ENCODE measurements around the gene IL17C.
"Not testable (repeated sequence)": the region's sequence is repeated elsewhere in the genome, so short reads cannot be mapped to it uniquely, and the experiment has no call there.

The IL17C gene

DNA sequence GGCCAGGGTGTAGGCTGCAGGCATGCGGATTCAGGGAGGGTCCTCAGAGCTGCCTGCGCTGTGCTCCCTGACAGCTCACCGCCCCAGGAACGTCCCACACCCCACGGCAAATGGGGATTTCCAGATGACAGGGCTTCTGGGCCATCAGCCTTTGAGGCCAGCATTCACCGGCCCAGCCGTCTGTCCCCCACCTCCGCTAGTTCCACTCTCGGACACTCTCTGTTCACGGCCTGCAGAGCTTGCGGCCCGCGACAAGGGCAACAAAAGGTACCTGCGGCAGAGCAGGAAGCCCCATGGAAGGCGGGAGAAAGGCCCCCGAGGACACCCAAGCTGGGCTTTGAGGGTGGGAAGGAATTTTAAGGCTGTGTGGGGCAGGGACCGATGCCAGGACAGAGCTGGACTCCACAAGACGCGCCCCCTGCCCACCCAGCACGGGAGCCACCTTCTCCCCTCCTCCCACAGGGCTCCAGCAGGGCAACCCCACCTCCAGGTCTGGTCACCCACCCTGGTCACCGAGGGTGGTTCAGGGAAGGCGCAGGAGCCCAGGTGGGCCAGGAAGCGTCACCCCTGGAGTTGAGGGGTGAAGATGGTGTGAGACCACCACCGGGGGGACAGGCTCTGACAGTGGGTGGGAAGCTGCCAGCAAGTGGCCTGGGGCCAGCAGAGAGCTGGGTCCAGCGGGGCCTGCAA lies 18.1 kb downstream of the IL17C start:
- no peak overlapping the region for H3K4me3 ChIP-seq (ENCODE audit: low read depth, low read length)

DNA sequence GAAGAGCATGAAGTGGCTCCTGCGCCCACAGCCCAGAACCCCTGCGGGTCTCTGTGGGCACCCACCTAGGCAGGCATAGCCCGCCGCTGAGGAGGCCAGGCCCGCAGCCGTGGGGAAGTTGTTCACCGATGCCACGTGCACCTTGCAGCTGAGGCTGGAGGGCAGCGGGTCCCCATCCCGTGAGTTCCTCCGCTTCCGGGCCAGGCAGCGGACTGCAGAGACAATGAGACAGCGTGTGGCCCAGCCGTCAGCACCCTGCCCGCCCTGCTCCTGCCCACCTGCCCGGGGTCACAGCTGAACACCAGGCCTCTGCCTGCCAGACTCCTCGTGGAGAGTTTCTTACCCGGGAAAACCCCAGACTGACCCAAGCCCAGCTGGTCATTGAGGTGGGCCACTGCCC lies 19.0 kb downstream of the IL17C start:
- no peak overlapping the region for H3K4me3 ChIP-seq (ENCODE audit: low read depth, low read length)

DNA sequence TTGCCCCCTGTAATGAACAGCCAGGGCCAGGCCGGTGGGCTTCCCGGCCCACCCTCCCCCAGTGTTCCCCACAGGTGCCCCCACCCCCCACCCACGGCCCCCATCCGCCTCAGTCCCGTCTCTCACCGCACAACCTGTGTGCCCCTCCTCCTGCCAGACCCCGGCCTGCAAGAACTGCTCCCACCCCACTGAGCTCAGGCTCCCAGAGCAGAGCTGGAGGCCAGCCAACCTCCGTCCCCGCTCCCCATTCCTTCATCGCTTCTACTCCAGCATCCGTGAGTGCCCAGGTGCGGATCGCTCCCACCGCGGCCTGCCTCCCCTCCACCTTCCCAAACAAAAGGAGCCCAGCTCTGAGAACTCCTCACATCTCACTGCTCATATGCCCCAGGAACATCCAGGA lies 20.3 kb downstream of the IL17C start:
- no peak overlapping the region for H3K4me3 ChIP-seq (ENCODE audit: low read depth, low read length)

GRCh38 chr16:88659160-88659559 lies 20.8 kb downstream of the IL17C start:
- H3K4me3 ChIP-seq (ENCODE audit: low read depth, low read length): no peak overlapping the region

- H3K4me3 ChIP-seq (ENCODE audit: low read depth, low read length): no peak overlapping the region
Observed at GRCh38 chr16:88661468-88661867, 23.1 kb downstream of the IL17C start.

DNA sequence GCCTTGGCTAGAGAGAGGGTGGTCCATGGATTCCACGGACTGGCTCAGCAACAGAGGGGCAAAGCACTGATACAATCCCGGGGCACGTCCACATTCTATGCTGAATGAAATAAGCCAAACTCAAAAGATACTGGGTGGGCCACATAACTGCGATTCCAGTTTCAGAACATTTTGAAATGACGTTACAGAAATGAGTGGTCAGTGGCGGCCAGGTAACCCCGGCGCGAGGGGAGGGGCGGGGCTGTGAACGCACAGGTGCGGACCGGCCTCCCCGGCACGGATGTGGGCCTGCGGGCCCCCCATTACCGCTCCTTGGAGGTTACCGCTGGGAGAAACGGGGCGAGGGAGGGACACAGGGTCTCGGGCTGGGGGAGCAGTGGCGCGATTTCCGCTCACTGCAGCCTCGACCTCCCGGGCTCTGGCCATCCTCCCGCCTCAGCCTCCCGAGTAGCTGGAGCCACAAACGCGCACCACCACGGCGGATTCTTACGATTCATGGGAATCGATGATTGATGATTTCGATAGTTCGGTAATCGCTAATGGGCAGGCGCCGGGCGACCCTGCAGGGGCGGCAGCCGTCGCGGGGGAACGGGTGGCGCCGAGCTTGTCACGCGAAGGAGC lies 24.0 kb downstream of the IL17C start:
- H3K4me3 ChIP-seq (ENCODE audit: low read depth, low read length): peak overlapping the region; percentile 68

GRCh38 chr16:88662843-88663606 lies 24.7 kb downstream of the IL17C start, which contains the start of gene MVD:
Gene MVD, minus strand, starts transcription at chr16:88663091. Its CDS starts 11 bp downstream, at chr16:88663080.
- peak within 1 kb of the TSS; percentile 68 for H3K4me3 ChIP-seq (ENCODE audit: low read depth, low read length)

GRCh38 chr16:88665148-88665547 lies 26.8 kb downstream of the IL17C start:
- no peak overlapping the region for H3K4me3 ChIP-seq (ENCODE audit: low read depth, low read length)

DNA sequence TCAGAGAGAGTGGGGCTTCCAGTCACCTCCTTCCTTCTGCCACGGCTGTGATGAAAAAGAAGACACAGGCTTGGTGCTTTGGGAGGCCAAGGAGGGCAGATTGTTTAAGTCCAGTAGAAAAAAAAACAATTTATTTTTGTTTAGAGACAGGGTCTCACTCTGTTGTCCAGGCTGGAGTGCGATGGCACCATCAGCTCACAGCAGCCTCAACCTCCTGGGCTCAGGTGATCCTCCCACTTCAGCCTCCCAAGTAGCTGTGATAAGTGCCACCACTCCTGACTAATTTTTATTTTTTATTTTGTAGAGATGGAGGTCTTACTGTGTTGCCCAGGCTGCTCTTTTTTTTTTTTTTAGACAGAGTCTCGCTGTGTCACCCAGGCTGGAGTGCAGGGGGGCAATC lies 27.2 kb downstream of the IL17C start:
- H3K4me3 ChIP-seq (ENCODE audit: low read depth, low read length): no peak overlapping the region

DNA sequence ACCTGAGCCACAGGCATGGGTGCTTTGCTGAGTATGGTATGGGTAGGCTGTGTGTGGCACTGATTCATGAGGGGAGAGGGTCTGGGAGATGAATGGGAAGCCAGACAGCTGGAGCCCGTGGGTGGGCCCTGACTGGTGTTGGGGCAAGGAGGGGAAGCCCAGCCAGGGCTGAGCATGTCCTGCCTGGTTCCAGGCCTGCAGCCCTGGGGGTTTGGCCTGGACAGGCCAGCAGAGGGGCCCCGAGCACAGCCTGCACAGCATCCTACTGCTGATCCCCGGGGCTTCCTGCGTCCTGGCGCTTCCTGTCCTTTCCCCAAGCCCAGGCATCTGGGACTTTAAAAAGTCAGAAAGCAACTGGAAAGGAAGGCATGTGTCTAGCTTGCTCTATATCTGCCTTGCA lies 29.1 kb downstream of the IL17C start:
- H3K4me3 ChIP-seq (ENCODE audit: low read depth, low read length): no peak overlapping the region

- H3K4me3 ChIP-seq (ENCODE audit: low read depth, low read length): not testable (repeated sequence)
Observed at GRCh38 chr16:88669493-88669892, 31.1 kb downstream of the IL17C start.

DNA sequence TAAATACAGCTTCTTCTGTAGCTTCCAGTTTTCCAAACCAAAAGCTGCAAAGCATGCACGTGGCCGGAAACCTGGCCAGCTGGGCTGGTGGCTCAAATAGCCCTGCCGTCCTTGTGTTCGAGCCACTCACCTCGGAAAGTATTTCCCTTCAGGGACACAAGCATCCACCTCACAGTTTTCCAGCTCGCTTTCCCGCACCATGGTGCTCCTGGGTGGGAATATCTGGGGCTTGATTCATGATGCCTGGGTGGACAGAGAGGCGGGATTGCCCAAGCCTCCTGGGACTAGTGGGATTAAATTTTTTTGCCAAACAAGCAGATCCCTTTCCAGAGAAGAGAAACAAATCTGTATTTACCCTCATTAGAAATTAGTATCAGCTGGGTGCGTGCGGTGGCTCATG lies 31.6 kb downstream of the IL17C start:
- H3K4me3 ChIP-seq (ENCODE audit: low read depth, low read length): no peak overlapping the region

GRCh38 chr16:88671806-88672205 lies 33.4 kb downstream of the IL17C start:
- no peak overlapping the region for H3K4me3 ChIP-seq (ENCODE audit: low read depth, low read length)

DNA sequence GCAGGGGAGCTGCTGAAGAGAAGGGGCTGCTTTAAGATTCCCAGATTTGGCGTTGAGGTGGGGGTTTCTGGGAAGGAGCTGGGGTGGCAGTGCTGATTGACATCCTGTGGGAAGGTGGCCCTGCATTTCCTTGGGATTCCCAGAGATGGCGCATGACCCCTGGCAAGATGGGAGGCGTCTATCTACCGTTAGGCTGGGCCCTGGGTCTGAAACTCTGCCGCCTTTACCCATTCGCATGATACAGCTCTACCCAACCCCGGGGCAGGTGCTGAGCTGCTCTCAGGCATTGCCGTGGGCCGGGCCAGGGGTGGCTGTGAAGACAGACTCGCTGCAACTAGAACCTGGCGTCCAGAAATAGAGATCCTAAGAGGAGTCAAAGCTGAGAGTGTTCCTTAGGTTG lies 34.4 kb downstream of the IL17C start:
- H3K4me3 ChIP-seq (ENCODE audit: low read depth, low read length): no peak overlapping the region

DNA sequence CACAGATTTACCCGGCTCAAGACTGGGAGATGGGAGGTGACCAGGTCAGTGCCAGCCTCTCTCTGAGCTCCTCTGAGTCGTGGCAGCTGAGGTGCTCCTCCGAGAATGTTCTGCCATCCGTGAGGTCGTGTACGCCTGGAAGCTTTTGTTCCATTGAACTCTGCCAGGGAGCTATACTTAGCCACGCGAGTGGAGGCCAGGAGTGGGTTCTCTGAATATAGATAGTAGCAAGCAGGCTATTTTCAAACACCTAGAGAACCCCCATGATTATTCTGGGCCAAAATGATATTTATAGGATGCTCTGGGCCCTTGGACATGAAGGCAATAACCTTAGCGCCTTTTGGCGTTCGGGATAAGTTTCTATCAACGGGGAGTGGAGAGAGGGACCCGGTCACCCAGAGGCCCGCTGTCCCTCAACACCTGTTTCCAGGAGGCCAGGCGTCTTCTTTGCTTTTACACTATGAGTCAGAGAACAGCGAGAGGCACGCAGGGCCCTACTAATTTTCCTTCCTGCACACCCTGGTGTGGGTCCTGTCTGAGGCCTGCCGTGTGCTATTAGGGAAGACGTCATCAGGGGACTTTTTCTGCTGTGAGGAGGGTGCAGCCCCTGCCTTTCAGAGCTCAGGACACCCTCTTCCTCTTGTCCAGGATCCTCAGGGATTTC lies 35.5 kb downstream of the IL17C start:
- H3K4me3 ChIP-seq (ENCODE audit: low read depth, low read length): no peak overlapping the region

- no peak overlapping the region for H3K4me3 ChIP-seq (ENCODE audit: low read depth, low read length)
Observed at GRCh38 chr16:88676502-88677242, 38.3 kb downstream of the IL17C start.

- no peak overlapping the region for H3K4me3 ChIP-seq (ENCODE audit: low read depth, low read length)
Observed at GRCh38 chr16:88677721-88678120, 39.3 kb downstream of the IL17C start.

DNA sequence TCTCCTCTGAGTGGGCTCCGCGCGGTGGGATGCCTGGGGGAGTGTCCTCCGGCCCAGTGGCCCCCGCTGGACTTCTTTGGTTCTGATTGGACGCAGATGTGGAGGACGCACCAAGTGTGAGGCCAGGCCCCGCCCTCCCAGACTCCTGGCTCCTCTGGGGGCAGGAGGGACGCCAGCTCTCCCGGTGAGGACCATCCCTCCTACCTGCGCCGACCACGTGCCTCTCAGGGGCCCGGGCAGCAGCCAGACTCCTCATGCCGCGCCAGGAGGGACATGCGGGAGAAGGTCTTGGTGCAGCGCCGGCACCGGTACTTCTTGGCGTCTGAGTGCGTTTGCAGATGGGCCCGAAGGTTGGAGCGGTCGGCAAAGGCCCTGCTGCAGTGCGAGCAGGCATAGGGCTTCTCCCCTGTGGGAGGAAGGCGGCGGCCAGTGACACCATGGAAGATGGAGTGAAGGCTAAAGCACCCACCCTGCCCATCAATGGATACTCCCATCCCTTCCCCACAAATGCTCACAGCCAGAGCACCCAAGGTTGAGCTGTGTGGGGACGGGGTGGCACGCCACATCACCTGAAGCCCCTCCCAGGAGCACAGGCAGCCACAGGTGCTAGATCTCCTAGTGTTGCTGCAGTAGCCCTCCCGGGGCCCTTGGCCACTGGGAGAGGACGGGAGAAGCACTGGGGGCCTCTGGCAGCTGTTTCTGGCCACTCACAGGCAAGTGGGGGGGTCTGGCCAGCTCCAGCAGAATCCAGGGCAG lies 40.0 kb downstream of the IL17C start:
- H3K4me3 ChIP-seq (ENCODE audit: low read depth, low read length): no peak overlapping the region

- H3K4me3 ChIP-seq (ENCODE audit: low read depth, low read length): no peak overlapping the region
Observed at GRCh38 chr16:88680554-88681083, 42.2 kb downstream of the IL17C start.

Measured in iPS-11a (cell line).